GM21367 (cell line): ENCODE measurements around the gene DTNB.
"Not testable (repeated sequence)": the region's sequence is repeated elsewhere in the genome, so short reads cannot be mapped to it uniquely, and the experiment has no call there.

ENCODE experiments used
- ATAC-seq: cut with Tn5 transposase; IDR thresholded peaks from one replicate; pipeline ENCODE4 v1.9.1; 2021; ENCODE audit not compliant: unreplicated experiment

Gene DTNB

DNA sequence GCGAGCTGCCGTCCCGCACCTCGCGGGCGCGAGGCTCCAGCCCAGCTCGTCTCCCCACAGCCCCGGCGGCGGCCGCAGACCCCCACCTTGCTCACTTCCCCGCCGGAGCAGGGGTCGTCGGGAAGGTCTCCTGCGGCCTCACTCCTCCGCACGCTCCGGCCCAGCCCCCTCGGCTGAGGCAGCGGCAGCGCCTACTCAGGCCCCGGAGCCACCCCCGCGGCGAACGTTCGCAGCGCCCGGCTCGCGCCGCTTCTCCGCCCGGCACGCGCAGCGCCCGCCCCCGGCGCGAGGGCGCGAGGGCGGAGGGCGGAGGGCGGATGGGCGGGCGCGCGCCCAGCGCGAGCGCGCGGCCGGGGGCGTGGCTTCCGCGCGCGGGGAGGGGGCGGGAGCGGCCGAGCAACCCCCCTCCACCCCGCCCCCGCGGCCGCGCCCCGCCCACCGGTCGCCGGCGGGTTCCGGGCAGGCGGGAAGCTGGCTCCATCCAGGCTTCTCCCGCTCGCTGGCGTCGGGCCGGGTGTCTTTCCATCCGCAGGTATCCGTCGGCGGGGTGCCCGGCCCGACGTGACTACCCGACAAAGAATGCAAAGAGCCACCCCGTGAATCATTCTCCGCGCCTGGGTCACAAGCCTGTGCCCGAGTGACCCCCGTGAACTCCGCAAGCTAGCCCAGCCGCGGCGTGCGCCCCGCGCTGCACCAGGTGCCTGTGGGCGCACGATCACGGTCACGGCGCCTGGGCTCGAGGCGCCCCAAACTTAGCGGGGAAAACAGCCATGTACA is at the start of gene DTNB:
Gene DTNB (minus strand): TSS at position 278 of the 777 bp plus-strand sequence. CDS start 20,917 bp downstream, outside the sequence.
- ATAC-seq: peak; percentile 43

DNA sequence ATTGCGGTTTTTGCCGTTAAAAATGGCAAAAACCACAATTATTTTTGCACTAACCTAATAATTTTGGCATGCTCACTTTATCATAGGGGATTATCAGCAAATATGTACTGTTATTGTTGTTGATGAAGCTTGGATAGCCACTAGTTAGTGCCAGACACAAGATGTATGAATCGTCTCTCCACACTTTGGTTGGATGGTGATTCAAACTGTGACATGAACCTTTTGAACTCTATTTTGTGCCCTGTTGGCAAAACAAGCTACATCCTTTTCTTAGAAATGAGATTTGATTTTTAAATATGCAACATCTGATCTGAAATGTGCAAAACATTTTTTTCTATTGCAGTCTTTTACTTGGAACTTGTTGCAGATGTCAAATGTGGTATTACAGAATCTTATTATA is 48.8 kb upstream of the DTNB start:
- ATAC-seq: no peak

DNA sequence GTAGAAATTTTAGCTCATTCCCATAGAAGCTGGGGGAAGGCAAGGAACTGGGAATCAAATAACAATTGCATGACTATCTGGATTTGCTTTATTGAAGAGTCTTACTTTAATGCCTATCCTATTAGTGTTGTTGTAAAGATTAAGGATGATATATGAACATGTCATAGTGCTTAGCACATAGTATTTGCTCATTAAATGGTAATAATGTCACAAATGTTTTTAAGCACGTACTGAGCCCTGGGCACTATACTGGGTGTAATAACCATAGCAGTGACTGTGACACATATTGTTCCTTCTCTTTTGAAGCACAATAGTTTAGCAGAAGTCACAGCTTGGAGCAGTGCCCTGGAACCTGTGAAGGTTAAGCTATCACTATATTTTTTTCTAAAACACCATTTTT is 47.2 kb upstream of the DTNB start:
- ATAC-seq: no peak

DNA sequence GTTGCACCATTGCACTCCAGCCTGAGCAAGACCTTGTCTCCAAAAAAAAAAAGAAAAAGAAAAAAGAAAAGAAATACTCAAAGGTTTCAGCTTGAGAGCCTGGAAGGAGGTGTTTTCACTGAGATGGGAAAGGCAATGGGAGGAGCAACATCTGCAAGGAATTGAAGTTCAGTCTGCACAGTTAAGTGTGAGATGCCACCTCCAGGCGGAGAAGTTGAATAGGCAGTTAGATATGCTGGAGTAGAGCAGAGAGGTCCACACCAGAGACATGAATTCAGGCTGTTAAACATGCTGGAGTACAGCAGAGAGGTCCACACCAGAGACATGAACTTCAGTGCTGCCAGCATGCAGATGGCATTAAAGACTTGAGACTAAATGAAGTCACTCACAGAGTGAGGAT is 41.4 kb upstream of the DTNB start:
- ATAC-seq: no peak

DNA sequence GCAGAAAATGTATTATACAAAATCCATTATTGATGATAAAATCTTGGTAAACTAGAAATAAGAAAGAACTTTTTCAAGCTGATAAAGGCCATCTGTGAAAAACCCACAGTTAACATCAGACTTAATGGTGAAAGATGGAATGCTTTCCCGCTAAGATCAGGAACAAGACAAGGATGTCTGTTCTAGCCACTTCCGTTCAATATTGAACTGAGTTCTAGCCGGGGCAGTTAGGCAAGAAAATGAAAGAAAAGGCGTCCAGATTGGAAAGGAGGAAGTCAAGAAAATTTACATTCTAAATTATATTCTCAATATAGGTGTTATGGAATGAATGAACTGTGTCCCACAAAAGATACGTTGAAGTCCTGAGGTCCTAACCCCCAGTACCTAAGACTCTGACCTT is 39.1 kb upstream of the DTNB start:
- ATAC-seq: no peak

DNA sequence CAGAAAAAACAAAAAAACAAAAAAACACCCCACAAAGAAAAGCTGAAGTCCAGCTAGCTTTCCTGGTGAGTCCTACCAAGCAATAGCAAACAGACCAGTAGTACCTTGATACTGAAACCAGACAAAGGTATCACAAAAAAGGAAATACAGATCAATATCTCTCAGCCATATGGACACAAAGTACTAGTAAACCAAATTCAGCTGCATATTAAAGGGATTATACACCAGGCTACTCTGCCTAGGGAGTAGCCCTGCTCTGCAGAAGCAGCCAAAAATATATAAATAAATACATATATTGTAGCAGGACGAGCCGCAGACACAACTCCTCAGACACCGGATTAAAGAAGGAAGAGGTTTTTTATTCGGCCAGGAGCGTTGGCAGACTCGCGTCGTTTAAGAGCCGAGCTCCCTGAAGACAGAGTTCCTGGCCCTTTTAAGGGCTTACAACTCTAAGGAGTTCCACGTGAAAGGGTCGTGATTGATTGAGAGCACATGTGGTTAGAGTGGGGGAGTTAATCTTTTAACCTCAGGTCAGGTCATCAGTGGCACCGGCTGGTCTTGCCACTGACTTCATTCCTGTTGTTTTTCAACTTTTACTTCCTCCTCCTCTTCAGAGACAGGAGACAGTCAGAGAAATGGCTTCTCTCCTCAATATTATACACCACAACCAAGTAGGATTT is 38.4 kb upstream of the DTNB start:
- no peak for ATAC-seq

DNA sequence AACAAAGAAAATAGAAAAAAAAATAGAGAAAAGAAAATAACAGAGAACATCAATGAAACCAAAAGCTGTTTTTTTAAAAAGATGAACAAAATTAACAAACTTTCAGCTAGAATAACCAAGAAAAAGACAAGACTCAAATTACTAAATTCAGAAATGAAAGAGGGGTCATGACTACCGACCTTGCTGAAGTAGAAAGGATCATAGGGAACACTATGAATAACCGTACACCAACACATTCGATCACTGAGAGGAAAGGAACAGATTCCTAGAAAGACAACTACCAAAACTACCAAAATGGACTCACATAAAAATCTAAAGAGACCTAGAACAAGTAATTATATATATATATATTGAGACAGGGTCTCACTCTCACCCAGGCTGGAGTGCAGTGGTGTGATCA is 37.4 kb upstream of the DTNB start:
- no peak for ATAC-seq

DNA sequence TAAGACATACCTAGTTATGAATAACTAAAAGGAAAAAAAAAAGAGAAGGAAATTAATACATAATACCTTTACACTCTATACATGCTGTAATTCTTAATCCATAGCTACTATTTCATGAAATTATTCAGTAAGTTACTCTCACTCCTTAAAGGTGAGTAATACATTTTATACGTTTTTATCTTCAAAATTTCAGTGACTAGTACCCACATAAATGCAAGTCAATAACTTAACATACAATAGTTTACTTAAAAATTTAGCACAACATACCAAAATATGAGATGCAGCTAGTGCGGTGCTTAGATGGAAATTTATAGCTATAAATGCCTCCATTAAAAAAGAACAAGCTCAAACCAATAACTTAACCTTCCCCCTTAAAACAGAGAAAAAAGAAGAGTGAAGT is 36.0 kb upstream of the DTNB start:
- ATAC-seq: no peak

DNA sequence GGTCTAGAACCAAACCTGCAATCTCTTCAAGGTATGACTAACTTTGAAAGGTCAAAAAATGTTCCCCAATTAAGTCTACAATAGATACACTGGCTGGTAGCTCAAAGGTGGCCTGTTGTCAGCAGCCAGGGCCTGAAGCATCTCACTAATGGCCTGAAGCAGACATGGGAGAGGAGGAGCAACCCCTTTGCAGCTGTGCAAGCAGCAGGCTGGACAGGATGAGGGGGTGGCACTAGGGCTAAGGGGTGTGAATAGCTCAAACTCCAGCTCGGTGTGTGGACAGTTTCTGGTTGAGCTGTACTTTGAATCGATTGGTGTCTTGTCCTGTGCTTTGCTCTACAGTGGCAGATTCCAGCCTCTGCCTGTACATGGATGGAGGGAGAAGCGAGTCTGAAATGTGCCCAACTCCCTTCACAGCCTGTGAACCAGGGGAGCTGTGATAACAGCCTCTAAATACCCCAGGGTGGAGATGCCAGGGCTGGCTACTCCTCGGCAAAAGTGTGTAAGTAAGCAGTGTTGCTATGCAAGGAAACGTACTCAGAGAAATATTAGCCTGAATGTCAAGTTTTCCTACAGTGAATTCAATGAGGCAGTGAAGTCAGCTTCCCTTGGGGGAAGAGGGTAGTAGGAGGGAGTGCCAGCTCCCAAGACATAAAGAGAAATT is 34.7 kb upstream of the DTNB start:
- no peak for ATAC-seq

DNA sequence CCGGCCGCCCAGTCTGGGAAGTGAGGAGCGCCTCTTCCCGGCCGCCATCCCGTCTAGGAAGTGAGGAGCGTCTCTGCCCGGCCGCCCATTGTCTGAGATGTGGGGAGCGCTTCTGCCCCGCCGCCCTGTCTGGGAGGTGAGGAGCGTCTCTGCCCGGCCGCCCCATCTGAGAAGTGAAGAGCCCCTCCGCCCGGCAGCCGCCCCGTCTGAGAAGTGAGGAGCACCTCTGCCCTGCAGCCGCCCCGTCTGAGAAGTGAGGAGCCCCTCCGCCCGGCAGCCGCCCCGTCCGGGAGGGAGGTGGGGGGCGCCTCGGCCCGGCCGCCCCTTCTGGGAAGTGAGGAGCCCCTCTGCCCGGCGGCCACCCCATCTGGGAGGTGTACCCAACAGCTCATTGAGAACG is 32.2 kb upstream of the DTNB start:
- not testable (repeated sequence) for ATAC-seq

DNA sequence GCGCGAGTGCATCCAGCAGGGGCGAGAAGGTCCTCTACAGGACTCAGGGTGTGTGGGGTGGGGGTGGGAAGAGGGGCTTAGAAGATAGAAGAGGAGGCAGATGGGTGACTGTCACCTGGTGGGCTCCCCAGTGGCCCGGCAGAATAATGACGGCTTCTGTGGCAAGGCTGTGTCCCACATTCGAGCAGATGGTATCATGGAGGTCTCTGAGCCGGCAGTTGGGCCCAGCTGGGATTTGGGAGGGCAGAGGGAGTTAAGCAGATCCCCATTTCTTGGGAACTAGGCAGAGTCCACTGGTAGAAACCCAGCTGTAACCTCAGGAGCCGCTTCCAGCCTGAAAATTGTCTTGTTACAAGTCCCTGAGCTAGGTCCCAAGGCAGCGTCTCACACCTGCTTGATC is 28.4 kb upstream of the DTNB start:
- ATAC-seq: no peak

DNA sequence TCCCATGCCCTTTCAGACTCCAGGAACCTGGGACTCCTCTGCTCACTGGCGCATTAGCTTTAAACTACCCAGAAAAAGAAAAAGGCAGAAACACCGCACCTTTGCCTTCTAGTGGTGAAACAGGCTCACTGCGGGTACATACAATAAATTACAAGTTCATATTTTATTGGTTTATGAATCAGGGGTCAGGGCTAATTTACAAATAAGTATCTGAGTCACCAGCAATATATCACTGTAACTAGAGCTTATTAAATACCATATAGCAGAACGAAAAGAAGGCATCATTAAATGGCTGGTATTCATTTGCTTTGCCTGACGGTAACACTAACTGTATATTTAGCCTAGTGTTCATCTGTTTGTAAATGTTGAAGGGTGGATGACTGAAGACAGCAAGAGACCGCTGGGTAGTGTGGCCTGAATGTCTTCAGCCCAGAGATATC is 26.9 kb upstream of the DTNB start:
- ATAC-seq: no peak

DNA sequence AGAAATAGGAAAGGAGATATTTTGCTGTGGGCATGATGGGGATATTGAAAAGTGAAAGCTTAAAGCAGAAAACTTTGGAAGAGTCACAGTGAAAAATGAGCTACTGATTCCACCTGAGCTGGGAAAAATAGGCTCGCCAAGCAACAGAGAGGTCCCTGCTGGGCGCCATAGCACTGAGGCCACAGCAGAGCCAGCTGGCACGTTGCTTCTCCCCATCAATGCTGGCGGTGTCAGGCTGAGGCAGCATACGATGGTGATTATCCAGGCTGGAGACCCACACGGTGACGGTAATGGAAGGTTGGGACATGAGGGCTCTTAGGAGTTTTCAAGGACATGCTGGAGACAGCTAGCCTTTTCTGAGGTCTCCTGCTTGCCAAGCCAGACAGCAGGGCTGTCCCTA is 25.8 kb upstream of the DTNB start:
- no peak for ATAC-seq

DNA sequence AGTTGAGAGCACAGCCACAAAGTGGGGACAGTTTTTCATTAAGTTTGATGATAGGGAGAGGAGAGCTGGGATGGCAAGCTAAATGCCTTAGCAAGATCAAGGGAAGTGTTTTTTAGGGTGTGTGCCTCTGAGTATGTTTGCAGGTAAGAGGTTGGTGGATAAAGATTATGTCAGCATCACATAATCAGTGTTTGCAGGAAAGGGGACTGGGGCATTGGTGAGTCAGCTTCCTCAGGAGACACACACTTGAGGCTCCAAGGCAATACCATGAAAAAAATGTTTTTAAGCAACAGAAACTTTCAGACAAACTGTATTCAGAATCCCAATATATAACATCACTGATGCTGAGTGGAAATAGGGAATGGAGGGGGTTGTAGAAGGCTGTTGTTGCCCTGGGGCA is 25.4 kb upstream of the DTNB start:
- no peak for ATAC-seq

DNA sequence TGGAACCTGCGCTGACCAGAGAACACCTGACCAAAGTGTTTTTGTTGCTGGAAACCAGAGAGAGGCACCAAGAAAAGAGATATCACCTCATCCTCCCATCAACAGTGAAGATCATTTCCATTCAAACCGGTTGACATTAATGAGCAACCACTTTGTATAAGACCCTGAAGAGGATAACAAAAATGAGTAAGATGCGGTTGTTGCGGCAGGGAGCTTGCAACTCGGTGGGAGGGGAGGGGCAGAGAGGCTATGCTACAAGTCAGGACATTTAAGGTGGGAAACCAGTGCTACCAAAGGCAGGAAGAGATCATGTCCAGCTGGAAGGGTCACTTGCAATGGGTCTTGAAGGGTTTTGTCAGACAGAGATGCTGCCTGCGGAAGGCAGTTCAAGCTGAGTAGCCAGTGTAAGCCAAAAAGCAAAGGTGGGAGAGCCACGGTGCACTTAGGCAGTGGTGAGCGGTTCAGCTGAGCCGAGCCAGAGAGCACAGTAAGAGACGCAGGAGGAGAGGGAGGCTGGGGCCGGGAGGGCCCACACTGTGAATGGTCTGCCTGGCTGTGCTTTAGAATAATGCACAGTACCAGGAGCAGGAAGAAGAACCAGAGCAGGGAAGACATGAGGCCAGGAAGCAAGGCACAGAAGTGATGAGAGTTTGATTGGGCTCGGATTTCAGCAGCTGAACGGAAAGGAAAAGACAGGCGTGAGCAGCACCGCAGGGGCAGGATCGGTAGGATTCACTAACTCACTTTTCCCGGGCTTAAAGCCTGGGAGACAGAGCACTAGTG is 24.4 kb upstream of the DTNB start:
- no peak for ATAC-seq

DNA sequence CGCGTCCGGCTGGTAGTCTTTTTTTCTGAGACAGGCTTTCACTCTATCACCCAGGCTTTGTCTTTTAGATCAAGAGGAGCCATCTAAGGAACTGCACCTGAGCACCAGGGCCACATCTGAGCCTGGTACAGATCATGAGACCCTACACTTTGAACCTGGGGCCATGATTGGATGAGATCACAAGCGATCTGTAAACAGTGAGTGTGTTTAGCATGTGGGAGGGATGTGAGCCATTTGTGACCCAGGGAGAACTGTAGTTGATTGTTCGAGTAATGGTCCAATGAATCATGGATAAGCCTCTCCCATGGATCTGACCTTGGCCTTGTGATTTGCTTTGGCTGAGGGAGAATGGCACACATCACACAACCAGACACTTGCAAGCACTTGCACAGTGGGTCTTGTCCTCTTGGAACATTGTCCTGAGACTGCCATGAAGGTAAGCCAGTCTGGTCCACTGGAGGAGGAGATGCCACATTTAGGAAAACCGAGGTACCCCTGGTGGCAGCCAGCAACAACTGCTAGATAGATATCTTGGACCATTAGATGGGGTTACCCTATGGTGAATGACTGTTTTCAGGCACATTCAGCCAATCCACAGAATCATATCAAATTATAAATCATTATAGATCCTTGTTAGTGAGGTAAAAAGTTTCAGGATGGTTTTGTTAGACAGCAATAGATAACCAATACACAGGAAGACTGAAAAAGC is 19.5 kb upstream of the DTNB start:
- no peak for ATAC-seq

DNA sequence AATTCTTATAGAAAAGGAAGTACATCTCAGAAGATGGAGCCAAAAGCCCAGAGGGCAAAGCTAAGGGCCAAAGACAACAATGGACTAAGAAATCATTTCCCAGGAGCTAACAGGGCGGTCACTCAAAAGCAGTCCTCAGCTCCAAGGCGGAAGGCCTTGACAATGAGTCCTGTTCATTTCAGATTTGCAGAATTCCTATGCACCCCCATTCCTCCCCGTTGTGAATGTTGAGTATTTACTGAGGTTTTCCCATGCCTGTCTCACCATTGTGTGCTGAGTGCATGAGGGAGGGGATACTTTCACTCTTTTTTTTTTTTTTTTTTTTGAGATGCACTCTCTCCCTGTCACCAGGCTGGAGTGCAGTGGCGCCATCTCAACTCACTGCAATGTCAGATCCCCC is 18.8 kb upstream of the DTNB start:
- ATAC-seq: no peak

DNA sequence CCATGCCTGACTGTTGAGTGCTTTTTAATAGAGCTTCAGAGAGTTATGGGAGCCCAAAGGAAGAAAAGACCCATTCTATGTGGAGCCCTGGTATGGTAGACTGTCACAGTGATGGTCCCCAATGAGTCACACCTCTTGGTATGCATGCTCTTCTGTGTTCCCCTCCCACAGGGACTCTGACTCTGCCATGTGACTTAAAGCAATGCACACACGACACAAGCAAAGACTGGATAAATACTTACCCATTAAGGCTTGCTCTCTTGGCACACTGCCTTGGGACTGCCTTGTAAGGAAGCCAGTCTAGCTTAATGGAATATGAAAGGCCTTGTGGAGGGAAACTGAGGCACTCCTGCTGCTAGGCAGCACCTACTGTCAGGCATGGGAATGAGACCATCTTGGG is 16.7 kb upstream of the DTNB start:
- ATAC-seq: no peak

DNA sequence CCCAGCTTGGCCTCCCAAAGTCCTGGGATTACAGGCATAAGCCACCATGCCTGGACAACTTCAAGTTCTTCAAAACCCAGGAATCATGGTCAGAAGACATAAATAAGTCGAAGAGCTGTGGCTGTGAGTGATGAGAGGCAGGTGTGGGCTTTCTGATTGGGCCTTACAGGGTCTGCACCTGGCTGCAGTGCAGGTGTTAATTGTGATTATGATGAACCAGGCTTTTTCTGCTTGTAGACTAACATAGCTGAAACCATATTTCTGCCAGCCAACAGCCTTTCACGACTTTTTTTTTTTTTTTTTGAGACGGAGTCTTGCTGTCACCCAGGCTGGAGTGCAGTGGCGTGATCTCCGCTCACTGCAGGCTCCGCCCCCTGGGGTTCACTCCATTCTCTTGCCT is 14.9 kb upstream of the DTNB start:
- ATAC-seq: no peak

DNA sequence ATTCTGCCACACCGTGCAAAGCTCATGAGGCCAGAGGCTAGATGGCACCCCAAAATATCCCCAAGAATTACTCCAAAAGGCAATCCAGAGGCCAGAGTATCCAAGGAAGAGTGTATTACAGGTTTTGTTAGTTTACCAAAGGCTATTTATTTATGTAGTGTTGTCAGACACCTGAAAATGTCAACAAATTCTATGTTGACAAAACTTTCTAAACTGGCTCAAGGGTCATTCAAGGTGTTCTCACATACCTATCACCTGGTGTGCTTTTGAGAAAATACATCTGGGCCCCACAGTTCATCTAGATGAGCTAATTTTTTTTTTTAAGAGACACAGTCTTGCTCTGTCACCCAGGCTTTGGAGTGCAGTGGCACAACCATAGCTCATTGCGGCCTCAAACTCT is 12.4 kb upstream of the DTNB start:
- ATAC-seq: no peak
